SK-N-MC (cell line): ENCODE results near the gene LHFPL2.

Source experiments
- EZH2 ChIP-seq: fragments of 200-600 bp; sonication (generic); IDR thresholded peaks from one replicate; pipeline ENCODE4 v1.6.1; 2017; ENCODE audit warnings: antibody characterized with exemption
- FOXP2 ChIP-seq: optimal IDR thresholded peaks from 2 replicates; pipeline ENCODE3; 2011; ENCODE audit warnings: mild to moderate bottlenecking, moderate library complexity; ENCODE audit not compliant: insufficient read depth; ENCODE audit errors: extremely low read length, control extremely low read depth
- POLR2AphosphoS5 ChIP-seq: IDR thresholded peaks from 2 replicates; pipeline ENCODE4 v1.6.1; 2012; ENCODE audit warnings: mild to moderate bottlenecking, low read depth, low read length, borderline replicate concordance

- no peak for TF ChIP-seq POLR2AphosphoS5
- TF ChIP-seq EZH2 = no peak
- no peak for TF ChIP-seq FOXP2
Observed at GRCh38 chr5:78651468-78651867, 2.9 kb upstream of the LHFPL2 start.
